ENCODE data around the gene HBM.
"Not testable (repeated sequence)": the region's sequence is repeated elsewhere in the genome, so short reads cannot be mapped to it uniquely, and the experiment has no call there.

Gene HBM

DNA sequence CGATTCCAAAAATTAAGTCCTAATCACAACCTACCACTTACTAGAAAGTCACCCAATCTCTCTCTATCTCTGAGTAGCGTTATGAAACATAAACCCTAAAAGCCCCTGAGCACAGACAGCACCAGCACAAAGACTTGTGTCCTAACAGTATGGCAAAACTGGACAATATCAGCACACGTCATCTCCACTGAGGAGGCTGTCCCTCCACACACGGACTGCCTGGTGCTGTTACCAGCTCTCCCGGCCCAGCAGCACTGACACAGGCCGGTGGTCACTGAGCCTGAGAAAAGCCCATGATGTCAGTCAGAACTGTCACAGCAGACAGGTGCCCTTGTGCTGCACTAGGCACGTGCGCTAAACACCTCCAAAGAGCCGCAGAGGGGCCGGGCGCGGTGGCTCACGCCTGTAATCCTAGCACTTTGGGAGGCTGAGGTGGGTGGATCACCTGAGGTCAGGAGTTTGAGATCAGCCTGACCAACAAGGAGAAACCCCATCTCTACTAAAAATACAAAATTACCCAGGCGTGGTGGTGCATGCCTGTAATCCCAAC lies 45.9 kb downstream of the HBM start:
- H3K27me3 Mint-ChIP-seq; H3K36me3 Mint-ChIP-seq; H3K9me3 Mint-ChIP-seq (ENCODE audit: low read depth); H3K27ac Mint-ChIP-seq; H3K4me3 Mint-ChIP-seq: not testable (repeated sequence)
- peaks cover 11% of the 10 kb centered on the region for H3K4me1 Mint-ChIP-seq (ENCODE audit: low read depth)

DNA sequence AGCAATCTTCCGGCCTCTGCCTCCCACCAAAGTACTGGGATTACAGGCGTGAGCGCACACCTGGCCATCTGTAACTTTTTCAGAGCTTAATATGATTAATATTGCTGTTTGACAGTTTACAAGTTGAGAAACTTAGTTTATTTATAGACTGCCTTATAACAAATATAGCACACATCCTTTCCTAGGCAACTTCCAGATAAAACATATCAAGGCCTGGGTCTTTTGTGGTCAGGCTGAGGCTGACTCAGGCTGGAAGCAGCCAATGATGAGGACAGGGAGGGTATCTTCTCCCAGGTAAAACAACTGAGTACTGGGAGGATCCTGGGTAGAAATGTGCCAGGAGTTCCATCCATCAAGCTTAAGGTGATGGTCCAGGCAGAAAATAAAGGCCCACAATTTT lies 47.2 kb downstream of the HBM start:
- Mint-ChIP-seq H3K4me3 (no peak overlapping the region), H3K27ac (no peak overlapping the region), H3K9me3 (ENCODE audit: low read depth) (no peaks in the 10 kb centered on the region), H3K36me3 (peaks cover 2% of the 10 kb centered on the region), H3K4me1 (ENCODE audit: low read depth) (peaks cover 11% of the 10 kb centered on the region), H3K27me3 (no peaks in the 10 kb centered on the region)

All from activated naive CD8-positive, alpha-beta T cell (primary cell).